Skeletal muscle satellite cell (primary cell): ENCODE measurements around the gene TOX3.

ENCODE experiments used
- H3K27me3 ChIP-seq: 2 replicates; pipeline ENCODE4 v1.7.0; 2013; ENCODE audit warnings: low read length; ENCODE audit not compliant: control insufficient read depth, insufficient read depth
- H3K36me3 ChIP-seq: 2 replicates; pipeline ENCODE4 v1.7.0; 2013; ENCODE audit warnings: mild to moderate bottlenecking, control low read depth, low read length; ENCODE audit not compliant: insufficient read depth
- H3K4me1 ChIP-seq: 2 replicates; pipeline ENCODE4 v1.7.0; 2013; ENCODE audit warnings: low read length; ENCODE audit not compliant: control insufficient read depth, insufficient read depth
- H3K4me2 ChIP-seq: 2 replicates; pipeline ENCODE4 v1.7.0; 2013; ENCODE audit warnings: mild to moderate bottlenecking, low read length
- H3K4me3 ChIP-seq: 2 replicates; pipeline ENCODE4 v1.7.0; 2013; ENCODE audit warnings: low read length
- H3K9ac ChIP-seq: 2 replicates; pipeline ENCODE4 v1.7.0; 2013; ENCODE audit warnings: mild to moderate bottlenecking, low read depth, low read length, moderate library complexity
- H3K9me3 ChIP-seq: replicated peaks from 2 replicates; pipeline ENCODE4 v1.7.0; 2013; ENCODE audit warnings: mild to moderate bottlenecking, control low read depth, low read length

Gene TOX3

GRCh38 chr16:52577130-52577706 is 30.3 kb upstream of the TOX3 start:
- Histone ChIP-seq H3K4me1 (no peaks in the 10 kb centered on the region), H3K27me3 (no peaks in the 10 kb centered on the region), H3K4me2 (no peak overlapping the region), H3K9me3 (peaks cover 8% of the 10 kb centered on the region), H3K9ac (no peak overlapping the region), H3K4me3 (no peak overlapping the region), H3K36me3 (no peaks in the 10 kb centered on the region)

- no peak overlapping the region for H3K4me3 ChIP-seq
- no peaks in the 10 kb centered on the region for H3K9me3 ChIP-seq
- no peaks in the 10 kb centered on the region for H3K27me3 ChIP-seq
- no peaks in the 10 kb centered on the region for H3K36me3 ChIP-seq
- H3K4me2 ChIP-seq: no peak overlapping the region
- H3K4me1 ChIP-seq: no peaks in the 10 kb centered on the region
- H3K9ac ChIP-seq: no peak overlapping the region
Observed at GRCh38 chr16:52573365-52574299, 26.7 kb upstream of the TOX3 start.

- no peak overlapping the region for H3K4me2 ChIP-seq
- no peaks in the 10 kb centered on the region for H3K4me1 ChIP-seq
- no peak overlapping the region for H3K9ac ChIP-seq
- no peaks in the 10 kb centered on the region for H3K9me3 ChIP-seq
- H3K27me3 ChIP-seq: no peaks in the 10 kb centered on the region
- H3K4me3 ChIP-seq: no peak overlapping the region
- no peaks in the 10 kb centered on the region for H3K36me3 ChIP-seq
Observed at GRCh38 chr16:52572656-52573055, 25.7 kb upstream of the TOX3 start.

- H3K4me1 ChIP-seq: no peaks in the 10 kb centered on the region
- H3K9ac ChIP-seq: no peak overlapping the region
- no peaks in the 10 kb centered on the region for H3K27me3 ChIP-seq
- H3K4me3 ChIP-seq: no peak overlapping the region
- H3K9me3 ChIP-seq: no peaks in the 10 kb centered on the region
- no peaks in the 10 kb centered on the region for H3K36me3 ChIP-seq
- no peak overlapping the region for H3K4me2 ChIP-seq
Observed at GRCh38 chr16:52570495-52571091, 23.6 kb upstream of the TOX3 start.

- H3K4me3 ChIP-seq: no peak overlapping the region
- no peak overlapping the region for H3K4me2 ChIP-seq
- no peak overlapping the region for H3K9ac ChIP-seq
- no peaks in the 10 kb centered on the region for H3K27me3 ChIP-seq
- H3K4me1 ChIP-seq: no peaks in the 10 kb centered on the region
- no peaks in the 10 kb centered on the region for H3K36me3 ChIP-seq
- H3K9me3 ChIP-seq: no peaks in the 10 kb centered on the region
Observed at GRCh38 chr16:52569701-52570100, 22.8 kb upstream of the TOX3 start.

GRCh38 chr16:52568983-52569690 is 22.2 kb upstream of the TOX3 start:
- H3K4me1 ChIP-seq: no peaks in the 10 kb centered on the region
- no peaks in the 10 kb centered on the region for H3K9me3 ChIP-seq
- no peak overlapping the region for H3K9ac ChIP-seq
- H3K4me3 ChIP-seq: no peak overlapping the region
- H3K27me3 ChIP-seq: no peaks in the 10 kb centered on the region
- no peak overlapping the region for H3K4me2 ChIP-seq
- no peaks in the 10 kb centered on the region for H3K36me3 ChIP-seq

GRCh38 chr16:52568495-52568894 is 21.6 kb upstream of the TOX3 start:
- no peak overlapping the region for H3K4me2 ChIP-seq
- no peak overlapping the region for H3K4me3 ChIP-seq
- H3K4me1 ChIP-seq: no peaks in the 10 kb centered on the region
- H3K27me3 ChIP-seq: no peaks in the 10 kb centered on the region
- no peaks in the 10 kb centered on the region for H3K36me3 ChIP-seq
- no peak overlapping the region for H3K9ac ChIP-seq
- no peaks in the 10 kb centered on the region for H3K9me3 ChIP-seq

- Histone ChIP-seq H3K4me3 (no peak overlapping the region), H3K9me3 (no peaks in the 10 kb centered on the region), H3K4me1 (no peaks in the 10 kb centered on the region), H3K36me3 (no peaks in the 10 kb centered on the region), H3K9ac (no peak overlapping the region), H3K4me2 (no peak overlapping the region), H3K27me3 (no peaks in the 10 kb centered on the region)
Observed at GRCh38 chr16:52567193-52567592, 20.2 kb upstream of the TOX3 start.

- H3K4me2 ChIP-seq: no peak overlapping the region
- H3K4me1 ChIP-seq: no peaks in the 10 kb centered on the region
- H3K9me3 ChIP-seq: no peaks in the 10 kb centered on the region
- no peaks in the 10 kb centered on the region for H3K27me3 ChIP-seq
- no peak overlapping the region for H3K4me3 ChIP-seq
- H3K9ac ChIP-seq: no peak overlapping the region
- H3K36me3 ChIP-seq: no peaks in the 10 kb centered on the region
Observed at GRCh38 chr16:52563767-52564611, 17.0 kb upstream of the TOX3 start.

GRCh38 chr16:52562770-52563169 is 15.8 kb upstream of the TOX3 start:
- Histone ChIP-seq H3K36me3 (no peaks in the 10 kb centered on the region), H3K4me3 (no peak overlapping the region), H3K4me2 (no peak overlapping the region), H3K9me3 (no peaks in the 10 kb centered on the region), H3K27me3 (no peaks in the 10 kb centered on the region), H3K9ac (no peak overlapping the region), H3K4me1 (no peaks in the 10 kb centered on the region)
